Left forelimb (tissue), 1 donor: Measurements from ENCODE around the gene ENOX2.

Experiments
- DNase-seq: peaks from one replicate; pipeline ENCODE4 v3.0.0-alpha.2; 2018; ENCODE audit warnings: low spot score

Gene ENOX2

GRCh38 chrX:130884627-130885026 lies 18.4 kb downstream of the ENOX2 start:
- no peak for DNase-seq

- DNase-seq: no peak
Measured at GRCh38 chrX:130879869-130880268, 23.1 kb downstream of the ENOX2 start.

GRCh38 chrX:130878350-130879341 lies 24.4 kb downstream of the ENOX2 start:
- DNase-seq: no peak

DNA sequence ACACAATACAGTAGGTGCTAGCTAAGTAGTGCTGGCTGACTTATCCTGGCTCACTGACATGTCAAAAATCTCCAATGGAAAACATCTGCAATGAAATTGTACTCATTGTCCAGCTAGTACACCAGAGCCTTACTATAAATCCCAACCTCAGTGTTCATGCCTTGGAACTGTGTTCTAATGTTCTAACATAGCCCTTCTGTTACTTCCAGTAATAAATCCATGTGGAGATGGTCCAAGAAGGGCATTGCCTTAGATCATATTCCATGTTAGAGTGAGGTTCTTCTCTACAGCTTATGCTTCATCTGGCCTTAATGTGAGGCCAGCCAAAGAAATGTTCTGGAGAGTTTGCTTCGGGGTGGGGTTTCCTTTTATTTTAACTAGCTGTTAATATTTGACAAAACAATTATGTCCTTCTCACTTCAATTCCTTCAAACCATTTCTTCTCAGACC lies 25.1 kb downstream of the ENOX2 start:
- DNase-seq: no peak

- no peak for DNase-seq
Measured at GRCh38 chrX:130876226-130876625, 26.8 kb downstream of the ENOX2 start.

GRCh38 chrX:130874751-130875150 lies 28.3 kb downstream of the ENOX2 start:
- no peak for DNase-seq

DNA sequence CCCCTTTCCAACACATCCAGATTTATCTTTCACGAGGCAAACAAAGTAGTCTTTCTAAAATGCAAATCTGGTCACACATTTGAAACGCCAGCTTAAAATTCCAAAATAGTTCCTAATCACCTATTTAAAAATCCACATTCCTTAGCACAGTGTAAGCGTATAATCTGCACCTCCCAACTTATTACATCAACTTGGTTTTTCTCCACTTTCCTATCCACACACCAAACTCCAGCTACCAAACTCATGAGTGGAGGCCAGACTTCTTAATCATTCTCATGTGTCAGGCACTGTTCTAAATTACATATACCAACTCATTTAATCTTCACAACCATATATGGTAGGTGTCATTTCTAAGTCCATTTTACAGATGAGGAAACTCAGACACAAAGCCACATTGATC lies 33.8 kb downstream of the ENOX2 start:
- no peak for DNase-seq

GRCh38 chrX:130861462-130861861 lies 41.5 kb downstream of the ENOX2 start:
- no peak for DNase-seq

- DNase-seq: no peak
Measured at GRCh38 chrX:130857207-130857606, 45.8 kb downstream of the ENOX2 start.

DNA sequence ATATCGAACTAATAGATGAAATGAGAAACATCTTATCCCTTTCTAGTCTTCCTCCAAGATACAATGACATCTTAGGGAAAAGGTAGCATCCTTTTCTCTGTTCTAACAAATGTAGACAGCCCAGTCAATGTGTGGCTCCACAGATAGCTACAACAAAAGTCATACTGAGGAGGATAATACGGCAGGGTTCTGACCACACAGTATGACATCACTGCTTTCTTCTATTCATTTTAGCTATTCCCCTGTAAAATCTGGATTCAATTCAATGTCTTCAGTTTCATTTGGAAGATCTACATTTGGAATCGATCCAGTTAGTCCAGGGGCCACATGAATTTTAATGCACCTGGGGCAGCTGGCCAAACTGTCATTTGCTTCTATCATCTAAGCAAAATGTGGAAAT lies 51.4 kb downstream of the ENOX2 start:
- DNase-seq: no peak

DNA sequence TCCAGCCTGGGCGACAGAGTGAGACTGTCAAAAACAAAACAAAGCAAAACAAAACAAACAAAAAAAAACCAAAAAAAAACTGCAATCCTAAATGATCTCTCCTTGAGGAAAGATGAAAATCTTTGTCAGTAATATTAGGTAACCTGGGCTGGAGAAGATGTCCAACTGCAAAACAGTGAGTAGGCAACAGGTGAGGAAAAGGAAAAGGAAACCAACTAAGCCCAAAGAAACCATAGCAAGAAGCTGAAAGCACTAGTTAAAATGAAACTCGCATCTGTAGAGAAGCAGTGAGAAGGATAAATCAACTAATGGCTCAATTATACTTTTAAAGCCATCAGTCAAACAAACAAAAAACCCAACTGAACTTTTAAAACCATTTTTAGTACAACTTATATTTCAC lies 54.2 kb downstream of the ENOX2 start:
- DNase-seq: no peak

- no peak for DNase-seq
Measured at GRCh38 chrX:130846746-130847145, 56.3 kb downstream of the ENOX2 start.

GRCh38 chrX:130841776-130842175 lies 61.2 kb downstream of the ENOX2 start:
- DNase-seq: no peak

GRCh38 chrX:130840345-130840744 lies 62.7 kb downstream of the ENOX2 start:
- DNase-seq: no peak

- no peak for DNase-seq
Measured at GRCh38 chrX:130836447-130836846, 66.6 kb downstream of the ENOX2 start.

- DNase-seq: no peak
Measured at GRCh38 chrX:130834830-130835229, 68.2 kb downstream of the ENOX2 start.

- DNase-seq: no peak
Measured at GRCh38 chrX:130834149-130834548, 68.9 kb downstream of the ENOX2 start.

DNA sequence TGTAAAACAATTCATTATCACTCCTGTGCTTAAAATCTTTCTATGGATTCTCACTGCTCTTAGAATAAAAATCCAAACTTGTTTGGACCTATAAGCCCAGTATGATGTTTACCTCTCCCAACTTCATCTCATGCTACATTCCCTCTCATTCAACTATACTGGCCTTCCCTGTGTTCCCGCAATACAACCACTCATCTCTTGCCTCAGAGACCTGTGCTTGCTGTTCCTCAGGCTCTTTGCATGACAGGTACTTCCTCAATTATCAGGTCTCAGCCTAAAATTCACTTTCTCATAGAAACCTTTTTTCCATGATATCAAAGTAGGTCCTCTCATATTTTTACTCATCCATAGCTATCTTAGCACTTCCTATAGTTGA lies 71.7 kb downstream of the ENOX2 start:
- no peak for DNase-seq

- no peak for DNase-seq
Measured at GRCh38 chrX:130830599-130831346, 72.2 kb downstream of the ENOX2 start.

DNA sequence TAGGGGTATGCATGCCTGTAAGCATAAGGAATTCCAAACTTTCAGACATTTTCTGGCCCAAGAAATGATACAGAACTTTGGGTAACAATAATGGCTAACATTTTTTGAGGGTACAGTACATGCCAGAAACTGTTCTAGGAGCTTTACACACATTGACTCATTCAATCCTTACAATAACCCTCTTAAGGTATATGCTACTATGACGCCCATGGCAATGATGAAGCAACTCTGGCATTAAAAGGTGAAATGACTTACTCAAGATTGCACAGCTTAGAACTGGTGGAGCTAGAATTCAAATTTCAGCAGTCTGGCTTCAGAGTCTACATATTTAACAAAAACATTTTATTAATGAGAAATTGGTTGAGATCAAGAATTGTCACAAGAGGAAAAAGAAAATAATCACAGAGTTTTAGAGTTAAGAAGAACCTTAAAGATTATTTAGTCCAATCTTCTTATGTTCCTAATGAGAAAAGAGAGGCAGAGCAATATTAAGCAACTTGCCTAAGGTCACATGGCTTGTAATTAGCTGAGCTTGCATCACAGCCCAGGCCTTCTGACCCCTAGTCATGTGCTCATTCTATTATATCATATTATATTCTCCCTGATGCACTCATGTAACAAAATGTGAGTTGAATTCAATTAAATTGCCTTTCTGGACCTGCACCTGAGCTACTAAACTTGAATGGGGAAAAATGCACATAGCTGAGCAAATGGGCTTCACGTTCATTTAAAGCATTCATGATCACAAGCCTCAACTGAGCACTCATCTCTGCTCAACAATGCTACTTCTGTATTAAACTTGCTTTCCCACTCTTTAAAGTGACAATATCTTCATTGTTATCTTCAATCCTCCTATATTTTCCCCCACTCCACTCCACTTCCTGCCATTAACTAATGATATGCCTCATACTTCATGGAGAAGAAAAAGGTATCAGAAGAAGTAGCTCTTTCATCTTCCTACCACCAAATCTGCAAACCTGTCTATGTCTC lies 73.2 kb downstream of the ENOX2 start:
- DNase-seq: no peak

DNA sequence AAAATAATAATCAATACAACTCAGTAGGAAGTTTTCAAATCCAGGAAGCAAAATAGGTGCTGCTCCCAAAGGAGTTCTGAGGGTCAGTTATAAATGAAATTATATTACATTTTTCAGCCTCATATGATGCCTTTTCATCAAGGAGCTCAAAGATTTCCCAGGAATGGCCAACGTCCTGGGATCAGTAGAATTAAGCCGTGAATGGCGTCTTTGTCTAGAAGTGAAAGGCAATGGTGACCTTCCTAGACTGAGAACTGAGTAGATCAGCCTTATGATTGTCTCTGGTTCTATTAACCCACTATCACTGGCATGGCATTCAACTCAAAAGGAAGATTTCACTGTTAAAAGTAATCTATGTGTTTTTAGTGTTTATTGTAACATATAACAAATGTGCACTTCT lies 74.4 kb downstream of the ENOX2 start:
- DNase-seq: no peak

DNA sequence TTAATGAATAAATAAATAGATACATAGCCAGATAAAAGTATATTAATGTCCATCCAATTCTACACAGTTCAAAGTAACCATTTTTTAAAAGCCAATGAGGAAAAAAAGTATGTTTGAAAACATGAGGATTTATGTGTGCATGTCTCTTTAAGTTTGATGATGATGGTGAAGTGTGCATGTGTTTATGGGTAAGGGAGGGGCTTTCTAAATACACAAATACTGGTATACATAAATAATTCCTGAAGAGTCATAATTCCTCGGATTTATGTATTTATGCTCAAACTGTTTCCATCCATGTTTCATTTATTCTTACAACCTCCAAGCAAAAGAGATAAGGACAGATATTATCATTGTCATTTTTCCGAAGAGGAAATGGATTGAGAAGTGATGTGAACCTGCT lies 75.4 kb downstream of the ENOX2 start:
- DNase-seq: no peak
